ENCODE results near the gene ITGAL. TPM values are rescaled to one million over a fixed set of nuclear protein-coding genes. Genes with fewer than 3 reads are reported as not detected.

The ITGAL gene
- total RNA-seq, 1 experiment from 2014 or later, result not detected

DNA sequence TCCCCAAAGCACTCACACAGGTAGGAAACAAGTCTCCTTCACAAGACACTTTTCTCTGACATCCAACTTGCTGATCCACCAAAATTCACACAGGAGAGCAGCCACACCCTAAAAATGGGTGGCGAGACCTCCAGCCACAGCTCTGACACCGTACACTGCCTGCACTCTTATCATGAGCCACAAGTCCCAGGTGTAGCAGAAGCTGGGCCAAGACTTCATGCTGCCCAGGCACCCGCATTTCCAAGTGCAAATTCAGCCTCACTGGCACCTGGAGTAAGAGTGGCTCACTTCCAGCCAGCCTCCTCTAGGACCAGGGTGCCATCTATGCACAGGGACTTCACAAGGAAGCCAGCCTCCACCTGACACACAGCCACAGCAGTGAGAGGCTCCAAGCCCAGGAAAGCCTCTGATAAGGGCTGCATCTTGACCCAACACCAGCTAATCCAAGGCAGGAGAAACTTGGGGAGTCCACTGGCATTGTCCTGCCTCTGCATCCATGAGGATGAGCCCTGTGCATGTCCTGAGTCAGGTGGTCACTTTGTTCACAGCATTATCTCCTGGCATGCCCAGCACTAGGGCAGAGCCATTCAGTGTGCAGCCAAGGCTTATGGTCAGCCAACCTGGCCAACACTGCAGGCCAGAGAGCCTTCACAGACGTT is 56.4 kb downstream of the ITGAL start:
- no peak overlapping the region for H3K27ac ChIP-seq (ENCODE audit: low read depth, low read length, poor library complexity, severe bottlenecking)
- no peaks in the 10 kb centered on the region for H3K9me3 ChIP-seq (ENCODE audit: low read depth, low read length, poor library complexity, severe bottlenecking)
- H3K27me3 ChIP-seq (replicated peaks; ENCODE audit: insufficient read depth, low read depth, low read length, poor library complexity), result no peaks in the 10 kb centered on the region
- intact Hi-C loops (cut with micrococcal nuclease; ENCODE audit: unreplicated experiment), result no loop called here
- POLR2A ChIA-PET (ENCODE audit: low non-redundant PET), result no interaction called here
- H3K36me3 ChIP-seq (ENCODE audit: insufficient read depth, low read length, poor library complexity, severe bottlenecking), result peaks cover 26% of the 10 kb centered on the region
- BruUV-seq (replicated peaks), result no TSS peak
- TF ChIP-seq, protein P1, sequence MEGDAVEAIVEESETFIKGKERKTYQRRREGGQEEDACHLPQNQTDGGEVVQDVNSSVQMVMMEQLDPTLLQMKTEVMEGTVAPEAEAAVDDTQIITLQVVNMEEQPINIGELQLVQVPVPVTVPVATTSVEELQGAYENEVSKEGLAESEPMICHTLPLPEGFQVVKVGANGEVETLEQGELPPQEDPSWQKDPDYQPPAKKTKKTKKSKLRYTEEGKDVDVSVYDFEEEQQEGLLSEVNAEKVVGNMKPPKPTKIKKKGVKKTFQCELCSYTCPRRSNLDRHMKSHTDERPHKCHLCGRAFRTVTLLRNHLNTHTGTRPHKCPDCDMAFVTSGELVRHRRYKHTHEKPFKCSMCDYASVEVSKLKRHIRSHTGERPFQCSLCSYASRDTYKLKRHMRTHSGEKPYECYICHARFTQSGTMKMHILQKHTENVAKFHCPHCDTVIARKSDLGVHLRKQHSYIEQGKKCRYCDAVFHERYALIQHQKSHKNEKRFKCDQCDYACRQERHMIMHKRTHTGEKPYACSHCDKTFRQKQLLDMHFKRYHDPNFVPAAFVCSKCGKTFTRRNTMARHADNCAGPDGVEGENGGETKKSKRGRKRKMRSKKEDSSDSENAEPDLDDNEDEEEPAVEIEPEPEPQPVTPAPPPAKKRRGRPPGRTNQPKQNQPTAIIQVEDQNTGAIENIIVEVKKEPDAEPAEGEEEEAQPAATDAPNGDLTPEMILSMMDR (conservative IDR thresholded peaks at IDR 0.05; ENCODE audit: low read depth, low read length), result no peak
- no peak for TF ChIP-seq EZH2 (IDR thresholded peaks at IDR 0.05; ENCODE audit: borderline replicate concordance, low read depth, low read length, poor library complexity, severe bottlenecking)
- peaks cover 12% of the 10 kb centered on the region for H3K4me1 ChIP-seq (ENCODE audit: insufficient read depth, low read length, poor library complexity, severe bottlenecking)
- CTCF ChIA-PET, result no interaction called here
- DNase-seq (ENCODE audit: low spot score), result no peak
- no peak overlapping the region for H3K4me3 ChIP-seq (ENCODE audit: low read depth, low read length, poor library complexity, severe bottlenecking)

DNA sequence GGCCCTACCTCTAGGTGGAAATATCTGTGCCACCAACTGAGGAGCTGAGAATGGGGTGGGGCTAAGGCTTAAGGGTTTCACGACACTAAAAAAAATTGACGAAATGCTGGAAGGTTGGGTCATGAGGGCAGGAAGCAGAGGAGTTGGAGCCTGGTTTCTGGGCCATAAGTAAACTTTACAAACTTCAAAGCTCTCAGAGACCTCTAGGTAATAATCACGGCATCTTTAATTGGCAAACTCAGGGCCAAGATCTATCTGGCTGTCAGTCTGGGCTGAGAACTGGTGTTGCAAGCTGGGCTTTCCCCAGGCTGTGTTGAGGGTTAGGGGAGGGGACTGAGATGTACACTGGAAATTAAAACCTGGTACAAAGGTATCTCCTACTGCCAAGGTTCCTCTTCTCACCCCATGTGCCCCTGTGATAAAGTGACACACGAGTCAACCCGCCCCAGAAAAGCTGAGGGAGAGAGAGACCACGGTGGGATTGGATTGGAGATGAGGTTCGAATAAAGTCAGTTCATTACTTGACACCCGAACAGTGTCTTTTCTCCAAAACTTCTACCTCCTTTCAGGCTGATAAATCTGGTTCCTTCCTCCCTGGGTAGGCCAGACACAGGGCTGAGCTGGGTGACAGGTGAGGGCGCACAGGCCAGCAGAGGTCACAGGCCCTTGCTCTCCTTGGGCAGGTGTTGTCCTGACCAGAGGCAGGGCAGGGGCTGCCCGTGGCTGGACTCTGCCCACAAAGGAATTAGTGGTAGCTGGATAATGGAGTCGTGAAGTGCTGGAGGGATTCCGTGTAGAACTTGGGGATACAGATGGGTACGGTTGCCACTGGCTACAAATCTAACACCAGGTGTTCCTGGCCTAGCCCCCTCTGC is 57.9 kb downstream of the ITGAL start:
- intact Hi-C loops (cut with micrococcal nuclease; ENCODE audit: unreplicated experiment), result no loop called here
- H3K9me3 ChIP-seq (ENCODE audit: low read depth, low read length, poor library complexity, severe bottlenecking), result no peaks in the 10 kb centered on the region
- peaks cover 19% of the 10 kb centered on the region for H3K36me3 ChIP-seq (ENCODE audit: insufficient read depth, low read length, poor library complexity, severe bottlenecking)
- POLR2A ChIA-PET (ENCODE audit: low non-redundant PET), result no interaction called here
- CTCF ChIA-PET, result no interaction called here
- no peak overlapping the region for H3K27ac ChIP-seq (ENCODE audit: low read depth, low read length, poor library complexity, severe bottlenecking)
- no TSS peak for BruUV-seq (replicated peaks)
- TF ChIP-seq, protein P1 (conservative IDR thresholded peaks at IDR 0.05; ENCODE audit: low read depth, low read length), result no peak
- TF ChIP-seq EZH2 (IDR thresholded peaks at IDR 0.05; ENCODE audit: borderline replicate concordance, low read depth, low read length, poor library complexity, severe bottlenecking), result no peak
- no peak for DNase-seq (ENCODE audit: low spot score)
- H3K4me1 ChIP-seq (ENCODE audit: insufficient read depth, low read length, poor library complexity, severe bottlenecking), result peaks cover 12% of the 10 kb centered on the region
- no peak overlapping the region for H3K4me3 ChIP-seq (ENCODE audit: low read depth, low read length, poor library complexity, severe bottlenecking)
- no peaks in the 10 kb centered on the region for H3K27me3 ChIP-seq (replicated peaks; ENCODE audit: insufficient read depth, low read depth, low read length, poor library complexity)

DNA sequence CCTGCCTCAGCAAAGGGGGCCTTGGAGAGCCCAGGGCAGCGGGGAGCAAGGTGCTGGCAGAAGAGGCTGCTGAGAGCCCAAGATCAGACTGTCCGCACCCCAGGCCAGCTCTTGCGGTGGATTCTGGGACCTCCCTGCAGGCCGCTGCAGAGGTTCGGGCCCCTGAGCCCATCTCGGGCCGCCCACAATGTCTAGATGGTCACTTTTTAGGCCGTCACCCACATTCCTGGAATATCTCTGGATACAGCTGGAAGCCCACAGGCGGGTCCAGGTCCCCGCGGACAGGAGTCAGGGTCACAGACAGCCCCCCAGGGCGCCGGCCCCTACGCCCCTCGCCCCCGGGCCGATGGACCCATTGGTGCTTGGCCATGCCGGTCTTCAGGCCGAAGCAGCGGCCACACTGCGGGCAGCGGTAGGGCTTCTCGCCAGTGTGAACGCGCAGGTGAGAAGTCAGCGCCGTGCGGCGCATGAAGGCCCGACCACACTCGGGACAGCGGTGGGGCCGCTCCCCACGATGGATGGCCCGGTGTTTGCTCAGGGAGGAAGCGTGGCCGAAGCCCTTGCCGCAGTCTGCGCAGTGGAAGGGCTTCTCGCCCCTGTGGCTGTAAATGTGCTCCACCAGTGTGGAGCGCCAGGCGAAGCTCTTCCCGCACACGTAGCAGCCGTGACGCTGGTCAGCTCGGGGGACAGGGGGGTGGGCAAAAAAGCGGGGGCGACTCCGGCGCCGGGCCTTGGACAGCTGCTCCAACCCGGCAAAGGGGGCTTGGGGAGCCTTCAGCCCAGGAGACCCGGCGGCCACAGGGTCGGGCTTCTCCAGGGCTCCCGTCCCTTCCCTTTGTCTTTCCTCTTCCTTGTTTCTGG is 60.0 kb downstream of the ITGAL start:
- POLR2A ChIA-PET (ENCODE audit: low non-redundant PET), result no interaction called here

More for the DNA sequence above, 60.0 kb downstream of the ITGAL start:
- DNase-seq (ENCODE audit: low spot score), result no peak
- TF ChIP-seq EZH2 (IDR thresholded peaks at IDR 0.05; ENCODE audit: borderline replicate concordance, low read depth, low read length, poor library complexity, severe bottlenecking), result no peak
- TF ChIP-seq, protein P1 (conservative IDR thresholded peaks at IDR 0.05; ENCODE audit: low read depth, low read length), result no peak
- Histone ChIP-seq H3K4me1 (ENCODE audit: insufficient read depth, low read length, poor library complexity, severe bottlenecking) (peaks cover 15% of the 10 kb centered on the region), H3K27me3 (replicated peaks; ENCODE audit: insufficient read depth, low read depth, low read length, poor library complexity) (no peaks in the 10 kb centered on the region), H3K36me3 (ENCODE audit: insufficient read depth, low read length, poor library complexity, severe bottlenecking) (peaks cover 18% of the 10 kb centered on the region), H3K27ac (ENCODE audit: low read depth, low read length, poor library complexity, severe bottlenecking) (no peak overlapping the region), H3K4me3 (ENCODE audit: low read depth, low read length, poor library complexity, severe bottlenecking) (no peak overlapping the region), H3K9me3 (ENCODE audit: low read depth, low read length, poor library complexity, severe bottlenecking) (no peaks in the 10 kb centered on the region)
- BruUV-seq (replicated peaks), result no TSS peak
- CTCF ChIA-PET, result interaction anchor here (0.6 kb wide), 1 partner anchor 26 kb away, joined by 6 read pairs; the partner anchor contains the start of gene ZNF764
- intact Hi-C loops (cut with micrococcal nuclease; ENCODE audit: unreplicated experiment), result no loop called here

Data from A673 (cell line).